Fibroblast of peridontal ligament (primary cell): Measurements from ENCODE around the gene PIP4P1.

Experiments used
- DNase-seq: peaks from one replicate; pipeline ENCODE4 v3.0.0-alpha.2; 2010; ENCODE audit errors: extremely low read depth

The PIP4P1 gene

DNA sequence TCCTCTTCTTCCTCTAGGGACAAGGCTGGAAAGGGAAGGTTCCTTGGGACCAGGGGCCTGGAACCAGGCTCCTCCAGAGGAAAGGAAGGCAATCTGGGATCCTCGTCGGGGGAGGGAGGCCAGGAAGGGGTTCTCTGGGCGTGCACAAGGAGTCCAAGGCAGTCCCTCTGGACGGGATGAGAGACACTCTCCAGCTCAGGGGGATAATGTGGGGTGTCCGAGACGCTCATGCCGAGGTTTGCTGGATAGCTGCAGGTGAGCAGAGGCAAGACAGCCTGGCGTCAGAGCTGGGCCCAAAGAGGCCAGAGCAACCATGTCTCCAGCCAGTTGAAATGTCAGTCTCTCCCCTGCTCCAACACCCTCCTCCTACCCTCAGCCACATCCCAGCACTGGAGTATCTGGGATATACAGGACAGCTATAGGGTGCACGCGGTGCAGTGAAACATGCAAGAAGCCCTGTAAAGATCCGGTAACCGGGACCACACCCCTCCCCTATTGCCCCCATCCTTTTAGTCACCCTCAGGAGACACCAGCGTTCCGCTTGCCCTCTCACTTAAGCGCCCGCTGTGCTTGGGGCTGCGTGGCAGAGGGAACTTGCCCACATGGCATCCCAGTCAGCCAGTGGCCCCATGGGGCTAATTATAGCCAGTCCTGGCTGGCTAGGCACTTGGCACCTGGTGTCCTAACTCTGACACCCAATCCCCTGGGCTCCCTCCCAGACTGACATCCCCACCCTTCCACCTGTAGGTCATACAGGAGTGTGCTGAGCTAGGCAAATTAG, 25.5 kb downstream of the PIP4P1 start, which contains the start of gene KLHL33:
KLHL33 (minus strand) TSS at position 585 of the 781 bp plus-strand sequence; CDS start at position 230, 355 bp downstream.
- DNase-seq, result no peak

DNA sequence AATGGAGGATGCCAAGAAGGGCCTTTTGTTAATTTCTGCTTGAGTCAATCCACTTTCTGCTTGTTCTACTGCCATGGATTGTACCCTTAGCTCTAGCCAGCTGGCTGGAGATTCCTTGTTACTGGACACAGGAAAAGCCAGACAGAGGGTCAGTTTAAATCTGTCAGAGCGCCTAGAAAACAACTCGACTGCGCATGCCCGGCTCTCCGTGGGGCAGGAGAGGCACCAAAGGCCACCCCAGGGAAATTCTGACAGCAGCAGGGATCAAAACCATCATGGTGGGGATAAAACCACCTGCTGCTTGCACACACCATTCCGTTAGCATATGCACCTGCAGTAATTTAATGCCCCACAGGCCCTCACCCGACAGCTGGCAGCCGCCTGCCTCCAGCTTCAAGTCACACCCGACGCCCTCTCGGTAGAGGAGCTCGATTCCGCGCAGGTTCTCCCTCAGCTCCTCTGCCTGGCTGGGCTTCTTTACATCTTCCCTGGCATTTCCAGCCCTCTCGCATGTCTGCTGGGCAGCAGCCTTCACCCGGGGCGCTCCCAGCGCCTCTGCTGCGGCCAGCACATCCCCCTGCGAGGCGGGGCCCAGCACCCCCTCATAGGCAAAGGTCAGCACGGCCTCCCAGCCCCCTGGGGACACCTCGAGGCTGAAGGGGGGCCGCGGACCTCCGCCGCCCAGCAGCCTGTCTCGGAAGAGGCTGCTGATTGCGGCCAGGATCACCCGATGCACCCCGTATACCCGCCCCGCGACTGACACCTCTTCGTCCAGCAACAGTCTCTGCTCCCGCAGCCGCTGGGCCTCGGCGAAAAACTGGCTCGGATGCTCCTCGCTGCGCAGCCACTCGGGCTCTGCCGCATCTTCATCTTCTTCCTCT, 26.3 kb downstream of the PIP4P1 start:
- DNase-seq, result no peak

DNA sequence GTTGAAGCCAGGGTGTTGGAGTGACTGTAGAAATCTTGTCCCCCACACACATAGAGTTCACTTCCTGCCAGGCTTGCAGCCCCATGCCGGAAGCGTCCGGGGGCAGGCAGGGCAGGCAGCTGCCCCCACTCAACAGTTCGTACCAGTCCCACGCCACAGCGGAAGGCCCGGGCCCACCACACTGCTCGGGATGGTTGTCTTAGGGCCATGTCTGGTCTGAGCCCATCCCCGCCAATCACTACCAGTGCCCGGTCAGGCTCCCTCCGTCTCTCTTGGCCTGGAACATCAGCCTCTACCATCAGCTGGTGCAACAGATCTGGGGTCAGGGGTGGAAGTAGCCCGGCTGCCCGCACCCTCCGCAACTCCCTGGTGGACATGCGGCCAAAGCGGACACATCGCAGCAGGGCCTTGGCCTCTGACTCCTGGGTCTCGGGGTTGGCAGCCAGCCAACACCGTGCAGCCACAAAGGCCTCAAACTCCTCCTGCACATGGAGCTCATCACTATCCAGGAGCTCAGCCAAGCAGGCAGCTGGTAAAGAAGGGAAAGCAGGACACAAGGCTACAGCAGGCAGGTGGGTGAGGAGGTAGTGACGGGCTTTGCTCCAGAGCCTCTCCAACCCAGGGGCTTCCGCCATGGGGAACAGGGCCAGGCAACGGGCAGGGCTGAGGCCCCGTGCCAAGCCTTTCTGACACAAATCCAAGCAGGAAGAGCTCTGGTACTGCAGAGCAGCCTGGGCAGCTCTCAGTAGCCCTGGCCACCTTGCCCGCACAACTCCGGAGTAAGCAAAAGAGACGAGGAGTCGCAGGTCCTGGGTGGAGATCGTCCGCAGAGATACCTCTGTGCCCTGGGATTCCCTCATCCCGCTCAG, 31.2 kb downstream of the PIP4P1 start:
- DNase-seq, result no peak

DNA sequence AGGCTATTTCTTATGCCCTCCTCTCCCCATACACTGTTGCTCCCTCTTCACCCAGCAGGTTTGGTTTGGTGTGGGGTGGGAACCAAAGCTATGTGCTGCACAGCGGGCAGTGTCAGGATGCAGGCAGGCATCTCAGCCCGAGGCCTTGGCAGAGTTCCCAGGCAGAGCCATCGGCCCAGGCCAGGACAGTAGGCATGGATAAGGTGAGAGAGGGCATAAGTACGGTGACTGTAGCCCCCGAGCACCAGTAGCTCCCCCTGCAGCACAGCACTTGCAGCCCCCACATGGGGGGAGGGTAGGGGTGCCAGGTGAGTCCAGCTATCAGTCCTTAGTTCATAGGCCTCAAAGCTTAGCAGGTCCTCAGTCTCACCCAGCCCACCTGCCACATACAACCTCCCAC, 32.4 kb downstream of the PIP4P1 start:
- DNase-seq, result no peak

DNA sequence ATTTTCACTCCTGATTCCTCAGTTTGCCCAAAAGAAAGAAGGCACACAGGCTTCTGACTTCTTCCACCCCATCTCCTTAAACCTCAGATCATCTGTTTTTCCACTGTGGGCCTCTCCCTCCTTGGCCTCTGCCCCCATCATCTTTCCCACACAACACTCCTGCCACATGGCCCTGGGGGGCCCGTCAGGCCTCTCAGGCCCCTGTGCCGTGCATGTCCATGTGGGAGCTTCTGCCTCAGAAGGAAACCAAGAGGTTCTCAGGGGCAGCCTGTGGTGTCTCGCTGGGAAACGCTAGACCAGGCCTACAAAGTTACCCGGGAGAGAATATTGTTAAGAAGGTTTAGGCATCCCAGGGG, 33.2 kb downstream of the PIP4P1 start:
- no peak for DNase-seq

DNA sequence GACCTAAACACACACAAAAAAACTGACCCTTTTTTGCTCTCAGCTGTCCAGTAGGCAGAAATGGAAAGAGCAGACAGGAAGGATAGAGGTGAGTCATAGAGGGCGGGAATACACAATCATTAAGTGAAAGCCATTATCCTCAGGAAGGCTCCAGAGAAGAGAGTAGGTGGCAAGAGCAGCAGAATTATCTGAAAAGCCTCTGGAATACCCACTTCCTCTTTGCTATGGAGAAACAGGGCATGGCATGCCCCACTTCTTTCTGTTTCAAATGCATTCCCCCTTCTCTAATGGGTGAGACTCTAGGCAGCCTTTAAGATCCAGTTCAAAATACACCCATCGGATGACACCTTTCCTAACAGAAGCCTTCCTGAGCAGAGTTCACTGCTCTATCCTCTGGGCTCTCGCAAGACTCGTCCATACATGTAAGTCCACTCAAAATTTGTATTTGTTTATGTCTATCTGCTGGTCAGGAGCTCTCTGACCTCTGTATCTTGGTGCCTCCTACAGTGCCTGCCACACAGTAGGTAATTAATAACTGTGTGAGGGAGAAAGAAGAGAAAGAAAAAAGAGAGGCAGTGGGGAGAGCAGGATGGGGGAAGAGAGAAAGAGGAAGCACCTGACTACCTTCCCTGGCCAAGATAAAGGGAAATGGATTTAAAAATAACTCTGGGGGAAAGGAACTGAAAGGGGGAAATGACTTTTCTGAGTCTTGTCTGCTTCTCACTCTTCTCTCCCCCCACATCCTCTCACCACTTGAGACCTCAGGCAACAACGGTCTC, 33.8 kb downstream of the PIP4P1 start:
- peak; percentile 46 for DNase-seq

DNA sequence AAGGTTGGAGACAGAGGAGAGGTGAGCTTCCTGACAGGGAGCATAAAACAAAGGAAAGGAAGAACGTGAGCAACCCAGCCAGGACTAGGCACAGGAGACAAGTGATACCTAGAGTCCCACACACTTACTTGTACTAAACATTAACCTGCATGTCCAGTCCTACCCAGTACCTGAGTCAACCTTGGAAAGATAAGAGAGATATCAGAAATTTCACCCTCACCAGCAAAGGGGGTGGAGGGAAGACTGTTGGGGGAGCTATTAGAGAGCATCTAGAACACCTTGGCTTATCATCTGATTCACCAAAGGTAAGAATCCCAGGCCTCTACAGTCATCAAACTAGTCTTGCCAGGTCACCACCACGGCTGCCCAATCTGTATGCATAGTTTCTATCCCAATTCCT, 36.4 kb downstream of the PIP4P1 start:
- no peak for DNase-seq

DNA sequence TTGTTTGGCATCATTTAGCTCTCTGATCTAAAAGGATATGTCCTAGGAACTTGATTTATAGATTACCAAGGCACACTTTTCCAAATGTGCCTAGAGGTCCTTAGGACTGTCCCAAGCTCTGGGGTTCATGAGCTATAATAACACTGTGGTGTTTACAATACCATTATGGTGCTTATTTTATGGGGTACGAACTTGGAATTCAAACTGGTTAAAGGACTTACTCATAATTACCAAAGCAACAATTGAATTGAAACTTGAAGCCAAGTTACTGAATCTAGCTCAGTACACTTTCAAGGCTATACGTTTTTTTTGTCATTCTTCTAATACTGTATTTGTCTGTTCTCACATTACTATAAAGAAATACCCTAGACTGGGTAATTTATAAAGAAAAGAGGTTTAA, 38.3 kb downstream of the PIP4P1 start:
- no peak for DNase-seq

DNA sequence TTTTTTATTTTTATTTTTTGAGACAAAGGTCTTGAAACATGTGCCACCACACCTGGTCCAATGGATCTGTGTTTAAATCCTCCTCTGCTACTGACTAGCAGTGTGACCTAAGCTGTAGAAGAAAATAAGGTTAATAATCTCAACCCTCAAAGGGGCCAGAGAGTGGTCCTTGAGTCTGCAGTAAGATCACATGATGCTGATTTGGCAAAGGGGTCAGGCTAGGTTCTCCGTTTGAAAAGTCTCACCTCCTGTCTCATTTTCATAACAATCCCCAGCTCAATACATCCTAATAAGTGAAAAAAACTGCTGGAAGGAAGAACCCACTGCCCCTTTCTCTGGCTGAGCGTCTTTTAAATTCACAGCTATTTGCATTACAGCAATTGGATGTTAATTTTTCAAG, 40.0 kb downstream of the PIP4P1 start:
- no peak for DNase-seq

DNA sequence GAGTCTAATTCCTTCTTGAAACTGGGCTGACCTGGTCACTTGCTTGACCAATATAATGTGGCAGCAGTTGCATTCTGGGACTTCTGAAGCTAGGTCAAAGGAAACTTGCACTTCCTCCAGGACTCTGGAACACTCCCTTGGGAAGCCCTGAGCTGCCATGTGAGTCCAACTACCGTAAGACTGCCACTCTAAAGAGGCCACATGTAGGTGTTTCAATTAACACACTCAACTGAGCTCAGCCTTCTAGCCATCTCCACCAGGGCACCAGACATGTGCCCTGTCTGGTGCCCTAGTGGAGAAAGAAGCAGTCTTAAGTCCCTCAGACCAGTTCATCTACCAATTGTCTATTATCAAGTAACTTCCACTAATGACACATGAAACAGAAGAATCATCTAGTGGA, 41.8 kb downstream of the PIP4P1 start:
- no peak for DNase-seq

DNA sequence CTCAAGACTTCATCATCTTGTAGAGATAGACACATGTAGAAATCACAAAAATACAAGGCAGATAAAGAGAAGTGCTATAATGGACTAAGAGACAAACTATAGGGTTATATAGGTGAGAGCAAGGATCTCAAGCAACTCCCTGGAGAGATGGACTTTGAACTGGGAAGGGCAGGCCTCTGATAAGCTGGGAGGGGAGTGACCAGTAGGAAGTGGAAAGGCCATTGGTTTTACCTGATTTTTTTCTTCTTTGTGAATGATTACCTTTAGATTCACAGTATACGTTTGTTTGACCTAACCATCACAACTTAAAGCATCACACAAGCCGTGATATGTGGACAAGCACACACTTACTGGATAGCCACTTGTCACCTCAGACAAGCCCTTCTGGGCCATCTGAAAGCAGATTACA, 42.7 kb downstream of the PIP4P1 start:
- no peak for DNase-seq

DNA sequence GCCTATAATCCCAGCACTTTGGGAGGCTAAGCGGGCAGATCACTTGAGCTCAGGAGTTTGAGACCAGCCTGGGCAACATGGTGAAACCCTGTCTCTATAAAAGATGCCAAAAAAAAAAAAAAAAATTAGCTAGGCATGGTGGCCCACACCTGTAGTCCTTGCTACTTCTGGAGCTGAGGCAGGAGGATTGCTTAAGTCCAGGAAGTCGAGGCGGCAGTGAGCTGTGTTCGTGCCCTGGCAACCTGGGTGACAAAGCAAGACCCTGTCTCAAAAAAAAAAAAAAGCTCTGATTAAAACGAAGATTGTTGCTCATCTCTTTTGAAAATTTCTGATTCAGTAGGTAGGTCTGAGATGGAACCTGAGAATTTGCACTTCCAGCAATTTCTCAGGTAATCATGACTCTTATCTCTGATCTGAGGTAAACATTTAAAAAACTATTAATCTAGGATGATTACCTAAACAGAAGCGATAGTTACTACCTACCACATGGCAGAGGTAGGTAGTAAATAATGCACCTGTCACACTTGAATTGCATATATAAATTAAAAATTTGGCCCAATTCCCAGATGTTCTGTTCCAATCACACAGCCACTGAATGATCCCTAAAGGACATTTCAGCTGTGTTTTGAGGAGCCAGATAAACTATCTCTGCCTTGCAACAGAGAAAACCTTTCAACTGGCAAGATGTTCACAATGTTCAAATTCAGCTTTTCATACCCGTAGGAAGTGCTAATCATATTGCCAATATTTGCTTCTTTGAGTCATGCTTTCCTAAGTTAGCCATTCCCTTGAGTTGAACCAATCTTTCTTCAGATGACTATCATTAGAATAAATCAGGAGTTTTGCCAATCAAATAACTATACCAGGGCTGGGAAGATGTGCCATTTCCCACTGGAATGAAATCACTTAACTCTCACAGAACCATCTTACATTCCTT, 43.7 kb downstream of the PIP4P1 start:
- no peak for DNase-seq

DNA sequence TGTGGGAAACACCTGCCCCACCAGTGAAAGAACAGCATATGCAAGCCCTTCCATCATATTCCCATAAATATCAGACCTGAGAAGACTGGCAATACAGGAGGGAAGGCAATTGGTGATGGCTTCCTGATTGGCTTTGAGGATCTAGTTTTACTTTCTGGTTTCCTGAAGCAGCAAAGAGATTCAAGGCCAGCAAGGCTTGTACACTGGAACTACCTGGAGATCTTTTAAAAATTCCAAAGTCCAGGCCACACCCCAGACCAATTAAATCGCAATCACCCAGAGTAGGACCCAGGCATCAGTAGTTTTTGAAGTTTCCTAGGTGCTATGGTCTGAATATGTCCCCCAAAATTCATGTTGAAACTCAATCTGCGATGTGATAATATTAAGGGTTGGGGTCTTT, 45.0 kb downstream of the PIP4P1 start:
- no peak for DNase-seq

DNA sequence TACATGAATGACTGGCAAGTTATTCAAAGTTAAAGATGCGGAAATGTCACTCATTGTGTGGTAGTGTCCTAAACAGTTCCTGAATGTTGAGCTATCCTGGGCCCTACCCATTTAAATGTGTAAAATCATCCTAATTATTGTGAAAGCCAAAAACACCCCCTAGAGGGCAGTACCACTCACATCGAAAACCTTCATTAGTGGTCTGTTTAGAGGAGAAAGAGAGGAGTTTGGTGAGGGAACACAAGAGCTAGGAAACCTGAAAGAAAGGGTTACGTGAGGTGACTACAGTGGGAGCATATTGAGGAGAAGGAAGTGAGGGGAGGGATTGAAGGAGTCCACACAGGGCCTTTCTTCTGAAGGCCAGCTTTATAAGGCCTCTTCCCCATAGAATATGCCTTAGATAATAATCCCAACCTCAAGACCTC, 45.4 kb downstream of the PIP4P1 start:
- peak; percentile 73 for DNase-seq

DNA sequence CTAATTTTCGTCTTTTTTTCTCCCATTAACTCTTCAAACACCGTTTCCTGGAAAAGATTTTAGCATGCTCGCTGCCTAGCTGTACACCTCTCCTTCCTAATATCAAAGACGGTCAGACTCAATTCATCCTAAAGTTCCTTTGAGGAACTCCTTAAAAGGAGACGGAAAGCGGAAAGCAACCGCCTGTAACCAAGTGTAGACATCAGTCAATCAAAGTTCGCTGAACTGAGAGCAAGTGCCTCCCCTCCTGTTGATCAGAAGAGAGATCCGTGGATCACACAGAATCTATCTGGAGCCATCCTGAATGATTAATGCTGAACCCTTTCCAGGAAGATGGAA, 47.5 kb downstream of the PIP4P1 start:
- peak; percentile 21 for DNase-seq

DNA sequence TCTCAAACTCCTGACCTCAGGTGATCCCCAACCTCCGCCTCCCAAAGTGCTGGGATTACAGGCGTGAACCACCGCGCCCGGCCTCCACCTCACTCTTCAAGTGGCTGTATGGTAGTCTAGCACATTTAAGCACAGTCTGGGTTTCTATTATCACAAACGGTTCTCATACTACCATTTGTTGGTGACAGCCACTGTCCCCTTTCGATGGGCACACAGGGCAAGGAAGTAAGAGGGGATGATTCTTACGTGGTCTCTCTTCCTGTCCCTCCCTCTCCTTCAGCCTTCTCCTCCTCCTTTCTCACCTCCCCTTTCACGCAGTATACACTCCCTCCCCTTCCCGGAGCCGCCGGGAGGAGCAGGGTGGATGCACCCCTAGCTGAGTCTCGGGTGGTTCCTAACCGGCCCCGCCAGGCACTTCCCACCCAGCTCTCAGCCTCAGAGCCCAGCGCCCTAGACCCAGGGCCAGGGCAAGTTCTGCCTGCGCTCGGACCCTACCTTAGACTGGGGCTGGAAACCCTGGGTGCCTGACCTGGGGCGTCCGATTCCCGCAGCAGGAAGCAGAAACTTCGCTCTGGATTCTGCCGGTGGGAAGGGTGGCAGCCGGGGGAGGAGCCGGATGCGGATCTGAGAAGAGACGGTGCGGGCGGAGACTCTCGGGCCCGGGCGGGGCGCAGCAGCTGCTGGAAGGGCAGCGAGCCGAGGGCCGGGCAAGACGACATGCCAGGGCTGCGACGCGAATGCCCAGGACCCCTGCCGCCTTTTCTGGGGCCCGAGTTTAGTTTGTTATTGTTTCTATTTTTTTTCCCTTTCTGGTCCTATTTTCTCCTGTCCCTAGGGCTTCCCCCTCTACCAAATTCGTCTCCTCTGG, 48.1 kb downstream of the PIP4P1 start, which contains the start of gene TEP1:
TEP1 (minus strand) TSS at position 626 of the 868 bp plus-strand sequence. CDS start 5,062 bp downstream, outside the sequence.
- peak; percentile 70 for DNase-seq

DNA sequence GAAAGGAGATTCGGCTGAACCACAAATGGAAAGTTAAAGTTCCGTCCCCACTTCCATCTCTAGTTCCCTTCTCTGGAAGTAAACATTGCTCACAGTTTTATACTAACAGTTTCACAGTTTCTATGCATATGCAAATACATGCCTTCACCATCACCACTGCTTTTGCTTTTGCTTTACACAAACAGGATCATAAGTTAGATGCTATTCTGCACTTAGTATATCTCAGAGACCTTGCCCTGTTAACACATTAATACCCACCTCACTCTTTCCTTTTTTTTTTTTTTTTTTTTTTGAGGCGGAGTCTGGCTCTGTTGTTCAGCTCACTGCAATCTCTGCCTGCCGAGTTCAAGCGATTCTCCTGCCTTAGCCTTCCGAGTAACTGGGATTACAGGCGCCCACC, 48.8 kb downstream of the PIP4P1 start:
- peak; percentile 34 for DNase-seq

DNA sequence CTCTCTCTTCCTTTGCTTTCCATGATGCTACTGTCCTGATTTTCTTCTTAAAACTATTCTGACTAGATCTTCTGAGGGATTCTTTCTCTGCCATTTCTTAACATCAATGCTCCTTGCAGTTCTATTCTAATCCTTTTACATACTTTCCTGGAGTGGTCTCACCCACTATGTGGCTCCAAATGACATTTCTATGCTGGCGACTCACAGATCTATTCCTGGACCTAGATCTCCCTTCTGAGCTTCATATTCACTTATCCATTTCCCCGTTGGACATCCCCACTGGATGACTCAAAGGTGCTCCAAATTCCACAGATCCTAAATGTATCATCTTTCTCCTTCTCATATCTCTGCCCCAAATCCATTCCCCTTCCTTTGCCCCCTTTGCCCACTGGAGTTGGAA, 52.0 kb downstream of the PIP4P1 start:
- DNase-seq, result peak; percentile 49
